Activated CD8-positive, alpha-beta T cell treated with anti-CD3 and anti-CD28 coated beads for 36 hours (primary cell): ENCODE data around the gene PHC2. TPM values are rescaled to one million over a fixed set of nuclear protein-coding genes. Genes with fewer than 3 reads are reported as not detected.

Experiments
- ATAC-seq: fragments of 200-7000 bp; cut with Tn5 transposase; one replicate; pipeline ENCODE4 v1.10.0; 2021; ENCODE audit warnings: mild to moderate bottlenecking, moderate library complexity
- CTCF ChIA-PET: fragments of 350-600 bp; sonication (Branson Sonifier 250); formaldehyde crosslinking; loops from one replicate; lab custom pipeline; 2021; ENCODE audit warnings: antibody characterized with exemption; lab: Charles Lee
- POLR2A ChIA-PET: fragments of 350-600 bp; sonication (Branson Sonifier 250); formaldehyde crosslinking; loops from one replicate; lab custom pipeline; 2021; ENCODE audit warnings: antibody characterized with exemption; lab: Charles Lee
- DNase-seq: peaks from one replicate; pipeline ENCODE4 v3.0.0-alpha.2; 2020
- H3K27ac Mint-ChIP-seq: one replicate; pipeline ENCODE4 v1.8.0; 2021; ENCODE audit warnings: mild to moderate bottlenecking, mixed read lengths
- H3K27me3 Mint-ChIP-seq: one replicate; pipeline ENCODE4 v1.8.0; 2021; ENCODE audit warnings: mixed read lengths
- H3K36me3 Mint-ChIP-seq: one replicate; pipeline ENCODE4 v1.8.0; 2021; ENCODE audit warnings: low read depth, mixed read lengths
- H3K4me1 Mint-ChIP-seq: one replicate; pipeline ENCODE4 v1.8.0; 2021; ENCODE audit warnings: low read depth, mixed read lengths
- H3K4me3 Mint-ChIP-seq: one replicate; pipeline ENCODE4 v1.8.0; 2021; ENCODE audit warnings: mild to moderate bottlenecking, moderate library complexity, mixed read lengths
- H3K9me3 Mint-ChIP-seq: one replicate; pipeline ENCODE4 v1.8.0; 2021; ENCODE audit warnings: mixed read lengths
- CTCF ChIP-seq: fragments of 200-600 bp; IDR thresholded peaks from one replicate; pipeline ENCODE4 v1.8.0; 2022; ENCODE audit warnings: antibody characterized with exemption, mild to moderate bottlenecking
- intact Hi-C: fragments of 100-400 bp; cut with micrococcal nuclease; formaldehyde crosslinking; loops from one replicate; pipeline ENCODE4 v1.10.0; 2022
- total RNA-seq, 2 experiments: library from RNA; stranded (reverse); gene quantifications; one replicate each; pipeline ENCODE4 v1.2.3, GENCODE V29; 2021

The PHC2 gene
- total RNA-seq, 2 experiments from 2014 or later: 26.0 to 28.0 TPM

GRCh38 chr1:33348676-33349080, 82.2 kb downstream of the PHC2 start:
- H3K27me3 Mint-ChIP-seq: no peaks in the 10 kb centered on the region
- H3K36me3 Mint-ChIP-seq: peaks cover 28% of the 10 kb centered on the region
- peak overlapping the region; percentile 82 for H3K4me3 Mint-ChIP-seq
- intact Hi-C loops: no loop called here
- H3K27ac Mint-ChIP-seq: peak overlapping the region; percentile 94
- POLR2A ChIA-PET: interaction anchor here (0.6 to 1.5 kb wide), 3 partner anchors 11 to 221 kb away, joined by 3 to 4 read pairs (median 3); no protein-coding TSS in a partner anchor
- H3K4me1 Mint-ChIP-seq: peaks cover 53% of the 10 kb centered on the region
- ATAC-seq (peak; percentile 22), DNase-seq (peak; percentile 39)
- H3K9me3 Mint-ChIP-seq: no peaks in the 10 kb centered on the region
- no peak for TF ChIP-seq CTCF
- CTCF ChIA-PET: interaction anchor here (0.6 kb wide), 1 partner anchor 19 kb away, joined by 3 read pairs; no protein-coding TSS in a partner anchor

DNA sequence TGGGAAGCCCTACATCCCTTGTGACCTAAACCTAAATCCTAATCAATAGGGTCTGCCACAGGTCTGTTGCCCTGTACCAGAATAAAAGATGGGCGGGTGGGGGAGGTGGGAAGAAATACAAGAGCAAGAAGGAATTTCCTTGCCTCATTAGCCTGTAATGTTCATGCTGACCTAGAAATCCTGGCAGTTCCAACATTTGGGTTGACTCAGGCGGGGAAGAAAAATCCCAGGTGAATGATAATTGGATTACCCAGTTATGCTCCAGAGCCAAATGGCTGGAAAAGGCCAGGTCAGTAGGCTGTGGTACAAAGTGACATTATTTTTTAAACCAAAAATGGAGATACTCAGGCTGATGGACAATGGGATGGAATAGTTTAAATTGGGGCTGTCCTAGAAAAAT, 82.7 kb downstream of the PHC2 start:
- peak overlapping the region; percentile 94 for H3K27ac Mint-ChIP-seq
- CTCF ChIA-PET: interaction anchor here (0.6 to 1.5 kb wide), 3 partner anchors 10 to 50 kb away, joined by 3 read pairs; no protein-coding TSS in a partner anchor
- H3K9me3 Mint-ChIP-seq: no peaks in the 10 kb centered on the region
- no peak for TF ChIP-seq CTCF
- ATAC-seq: no peak
- H3K4me3 Mint-ChIP-seq: peak overlapping the region; percentile 82
- H3K27me3 Mint-ChIP-seq: no peaks in the 10 kb centered on the region
- intact Hi-C loops: no loop called here
- DNase-seq: no peak
- H3K4me1 Mint-ChIP-seq: peaks cover 55% of the 10 kb centered on the region
- POLR2A ChIA-PET: interaction anchor here (0.6 to 1.5 kb wide), 2 partner anchors 10 to 52 kb away, joined by 3 to 4 read pairs; no protein-coding TSS in a partner anchor
- H3K36me3 Mint-ChIP-seq: peaks cover 28% of the 10 kb centered on the region

DNA sequence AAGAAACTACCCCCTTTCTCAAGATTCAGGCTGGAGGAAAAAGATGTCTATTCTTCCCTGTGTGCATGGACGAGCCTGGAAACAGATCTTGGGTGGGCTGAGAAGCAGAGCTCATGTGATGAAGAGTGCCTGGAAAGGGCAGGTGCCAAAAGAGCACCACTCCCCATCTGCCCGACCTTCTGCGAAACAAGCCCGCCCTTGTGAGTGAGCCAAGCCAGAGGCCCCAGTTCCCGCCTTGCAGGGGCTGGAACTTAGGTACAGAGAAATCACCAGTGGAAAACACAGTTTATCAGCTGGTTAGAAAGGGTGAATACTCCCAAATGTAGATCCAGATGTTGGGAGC, 83.3 kb downstream of the PHC2 start:
- intact Hi-C loops: no loop called here
- Mint-ChIP-seq H3K4me1 (peaks cover 57% of the 10 kb centered on the region), H3K27me3 (no peaks in the 10 kb centered on the region), H3K27ac (no peak overlapping the region), H3K9me3 (no peaks in the 10 kb centered on the region), H3K4me3 (peak overlapping the region; percentile 82), H3K36me3 (peaks cover 30% of the 10 kb centered on the region)
- POLR2A ChIA-PET: interaction anchor here (0.8 kb wide), 1 partner anchor 9 kb away, joined by 3 read pairs; no protein-coding TSS in a partner anchor
- DNase-seq: peak; percentile 8
- TF ChIP-seq CTCF: no peak
- no peak for ATAC-seq
- CTCF ChIA-PET: interaction anchor here (0.9 to 1.5 kb wide), 4 partner anchors 9 to 50 kb away, joined by 3 read pairs; no protein-coding TSS in a partner anchor

DNA sequence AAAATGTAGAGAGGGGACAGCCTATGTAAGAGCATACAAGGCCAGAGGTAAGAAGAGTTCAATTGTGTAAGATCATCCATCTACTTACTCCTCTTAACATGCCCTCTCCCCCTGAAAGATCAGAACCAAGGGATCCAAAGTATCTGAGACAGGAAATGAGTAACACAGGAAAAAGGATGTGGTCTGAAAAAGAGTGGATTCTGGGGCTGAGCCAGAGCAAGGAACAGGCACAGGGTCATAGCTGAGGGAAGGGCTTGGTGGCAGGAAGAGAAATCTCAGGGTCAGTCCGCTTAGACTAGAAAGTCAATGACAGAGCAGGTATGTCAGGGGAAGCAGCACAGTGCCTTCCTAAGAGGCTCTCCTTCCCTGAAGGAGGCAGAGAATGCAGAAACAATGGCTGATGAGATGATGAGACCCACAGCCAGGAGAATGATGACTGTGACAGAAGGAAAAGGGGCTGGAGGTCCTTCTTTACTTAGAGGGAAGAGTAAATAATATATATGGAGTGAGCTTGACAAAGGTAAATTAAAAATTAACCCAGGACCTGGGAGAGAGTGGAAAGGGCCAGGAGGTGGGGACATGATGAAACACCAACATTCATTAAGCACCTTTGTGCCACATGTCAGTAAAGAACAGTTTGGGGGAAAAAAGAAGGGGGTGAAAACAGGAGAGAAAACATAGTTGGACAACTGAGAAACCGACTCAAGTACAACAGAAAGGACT, 83.8 kb downstream of the PHC2 start:
- TF ChIP-seq CTCF: no peak
- Mint-ChIP-seq H3K27me3 (no peaks in the 10 kb centered on the region), H3K36me3 (peaks cover 33% of the 10 kb centered on the region), H3K9me3 (no peaks in the 10 kb centered on the region), H3K4me1 (peaks cover 61% of the 10 kb centered on the region), H3K27ac (peak overlapping the region; percentile 25), H3K4me3 (peak overlapping the region; percentile 82)
- ATAC-seq: no peak
- POLR2A ChIA-PET: interaction anchor here (0.8 kb wide), 1 partner anchor 9 kb away, joined by 3 read pairs; no protein-coding TSS in a partner anchor
- CTCF ChIA-PET: interaction anchor here (0.9 to 1.5 kb wide), 4 partner anchors 9 to 49 kb away, joined by 3 read pairs; no protein-coding TSS in a partner anchor
- DNase-seq: no peak
- intact Hi-C loops: no loop called here

- Mint-ChIP-seq H3K27ac (peak overlapping the region; percentile 5), H3K9me3 (no peaks in the 10 kb centered on the region), H3K4me3 (peak overlapping the region; percentile 82), H3K4me1 (peaks cover 61% of the 10 kb centered on the region), H3K36me3 (peaks cover 33% of the 10 kb centered on the region), H3K27me3 (no peaks in the 10 kb centered on the region)
- DNase-seq (no peak), ATAC-seq (no peak)
- CTCF ChIA-PET: no interaction called here
- intact Hi-C loops: no loop called here
- no peak for TF ChIP-seq CTCF
- POLR2A ChIA-PET: no interaction called here
Observed at GRCh38 chr1:33346533-33346926, 84.4 kb downstream of the PHC2 start.
